A673 (cell line): ENCODE measurements around the gene ORAI1. TPM values are rescaled to one million over a fixed set of nuclear protein-coding genes. Genes with fewer than 3 reads are reported as not detected.

Experiments used
- BruUV-seq: library from RNA; stranded (reverse); fragments of 400-500 nt; replicated peaks from 2 replicates; lab custom pipeline; 2021; lab: Mats Ljungman, UMichigan
- CTCF ChIA-PET: fragments of 300-600 bp; sonication (Branson Sonifier 250); formaldehyde crosslinking; loops from one replicate; lab custom pipeline; 2022; ENCODE audit warnings: antibody characterized with exemption; lab: Charles Lee
- POLR2A ChIA-PET: fragments of 300-600 bp; sonication (Branson Sonifier 250); formaldehyde crosslinking; loops from one replicate; lab custom pipeline; 2022; ENCODE audit warnings: antibody characterized with exemption; ENCODE audit not compliant: low non-redundant PET; lab: Charles Lee
- DNase-seq: peaks from one replicate; pipeline ENCODE4 v3.0.0-alpha.2; 2015; ENCODE audit warnings: low spot score
- H3K27ac ChIP-seq: fragments of 200-600 bp; sonication (generic); 2 replicates; pipeline ENCODE4 v1.5.1; 2016; ENCODE audit warnings: mixed run types, low read depth, mild to moderate bottlenecking, mixed read lengths, antibody characterized with exemption, low read length; ENCODE audit not compliant: poor library complexity, severe bottlenecking
- H3K27me3 ChIP-seq: fragments of 200-600 bp; sonication (generic); replicated peaks from 2 replicates; pipeline ENCODE4 v1.6.1; 2017; ENCODE audit warnings: mixed run types, low read depth, mild to moderate bottlenecking, mixed read lengths, antibody characterized with exemption, low read length; ENCODE audit not compliant: insufficient read depth, poor library complexity
- H3K36me3 ChIP-seq: fragments of 200-600 bp; sonication (generic); 2 replicates; pipeline ENCODE4 v1.6.1; 2016; ENCODE audit warnings: mixed run types, mild to moderate bottlenecking, mixed read lengths, antibody characterized with exemption, low read length; ENCODE audit not compliant: insufficient read depth, poor library complexity, severe bottlenecking
- H3K4me1 ChIP-seq: fragments of 200-600 bp; sonication (generic); 2 replicates; pipeline ENCODE4 v1.6.1; 2017; ENCODE audit warnings: mixed run types, mild to moderate bottlenecking, mixed read lengths, antibody characterized with exemption, low read length; ENCODE audit not compliant: insufficient read depth, poor library complexity, severe bottlenecking
- H3K4me3 ChIP-seq: fragments of 200-600 bp; sonication (generic); 2 replicates; pipeline ENCODE4 v1.5.1; 2016; ENCODE audit warnings: low read depth, mixed run types, mild to moderate bottlenecking, mixed read lengths, low read length; ENCODE audit not compliant: poor library complexity, severe bottlenecking
- H3K9me3 ChIP-seq: fragments of 200-600 bp; sonication (generic); 2 replicates; pipeline ENCODE4 v1.6.1; 2016; ENCODE audit warnings: mixed run types, low read depth, mild to moderate bottlenecking, mixed read lengths, antibody characterized with exemption, low read length; ENCODE audit not compliant: poor library complexity, severe bottlenecking
- CTCF ChIP-seq: fragments of 300-800, 200-600 bp; sonication (generic); conservative IDR thresholded peaks from 2 replicates; pipeline ENCODE4 v1.5.1; 2017; ENCODE audit warnings: low read depth, mild to moderate bottlenecking, antibody characterized with exemption, low read length, moderate library complexity, mixed read lengths
- EZH2 ChIP-seq: fragments of 200-600 bp; sonication (generic); IDR thresholded peaks from 2 replicates; pipeline ENCODE4 v1.6.1; 2017; ENCODE audit warnings: borderline replicate concordance, low read depth, mild to moderate bottlenecking, mixed read lengths, antibody characterized with exemption, low read length; ENCODE audit not compliant: poor library complexity, severe bottlenecking
- intact Hi-C: fragments of 100-400 bp; cut with micrococcal nuclease; formaldehyde crosslinking; loops from one replicate; pipeline ENCODE4 v1.10.0; 2022; ENCODE audit not compliant: unreplicated experiment
- total RNA-seq: library from RNA; stranded (reverse); gene quantifications from 2 replicates; pipeline ENCODE4 v1.2.3, GENCODE V29; 2021

The ORAI1 gene
- total RNA-seq, 1 experiment from 2014 or later = 28.2 TPM

GRCh38 chr12:121610239-121611149 lies 15.8 kb upstream of the ORAI1 start:
- Histone ChIP-seq H3K36me3 (no peaks in the 10 kb centered on the region), H3K27ac (peak overlapping the region; percentile 7), H3K27me3 (no peaks in the 10 kb centered on the region), H3K4me1 (peaks cover 9% of the 10 kb centered on the region), H3K4me3 (no peak overlapping the region), H3K9me3 (no peaks in the 10 kb centered on the region)
- intact Hi-C loops = no loop called here
- ChIA-PET POLR2A (no interaction called here), CTCF (no interaction called here)
- TF ChIP-seq EZH2 = no peak
- TF ChIP-seq CTCF = no peak
- no peak for DNase-seq
- no TSS peak for BruUV-seq

- BruUV-seq = no TSS peak
- no peak overlapping the region for H3K27ac ChIP-seq
- TF ChIP-seq CTCF (no peak), EZH2 (no peak)
- intact Hi-C loops = no loop called here
- DNase-seq = no peak
- no peaks in the 10 kb centered on the region for H3K36me3 ChIP-seq
- H3K27me3 ChIP-seq = no peaks in the 10 kb centered on the region
- ChIA-PET CTCF (no interaction called here), POLR2A (no interaction called here)
- H3K9me3 ChIP-seq = no peaks in the 10 kb centered on the region
- H3K4me1 ChIP-seq = peaks cover 9% of the 10 kb centered on the region
- H3K4me3 ChIP-seq = no peak overlapping the region
Observed at GRCh38 chr12:121611306-121611705, 15.0 kb upstream of the ORAI1 start.

GRCh38 chr12:121613462-121613861 lies 12.9 kb upstream of the ORAI1 start:
- POLR2A ChIA-PET = no interaction called here

More at GRCh38 chr12:121613462-121613861, 12.9 kb upstream of the ORAI1 start:
- Histone ChIP-seq H3K4me1 (peaks cover 9% of the 10 kb centered on the region), H3K9me3 (no peaks in the 10 kb centered on the region), H3K27me3 (no peaks in the 10 kb centered on the region), H3K36me3 (no peaks in the 10 kb centered on the region), H3K27ac (no peak overlapping the region), H3K4me3 (no peak overlapping the region)
- no peak for DNase-seq
- CTCF ChIA-PET = no interaction called here
- TF ChIP-seq EZH2 = no peak
- TF ChIP-seq CTCF = no peak
- intact Hi-C loops = no loop called here
- BruUV-seq = no TSS peak
